SU-DHL-6 (cell line): ENCODE results near the gene BTN2A1.
A peak's percentile ranks its signal among the peaks of the same experiment; 100 is the strongest.
"Not testable (repeated sequence)": the region's sequence is repeated elsewhere in the genome, so short reads cannot be mapped to it uniquely, and the experiment has no call there.

Experiments used
- H2AFZ ChIP-seq: fragments of 200-600 bp; sonication (generic); 2 replicates; pipeline ENCODE4 v1.6.1; 2014; ENCODE audit warnings: low read depth, mild to moderate bottlenecking, moderate library complexity, mixed read lengths, antibody characterized with exemption, low read length; ENCODE audit not compliant: severe bottlenecking
- H3F3A ChIP-seq: fragments of 200-600 bp; shearing (Covaris generic); 2 replicates; pipeline ENCODE4 v1.6.0; 2016; ENCODE audit warnings: antibody characterized with exemption, mild to moderate bottlenecking; ENCODE audit not compliant: insufficient read depth
- H3K27ac ChIP-seq: fragments of 200-600 bp; sonication (generic); 2 replicates; pipeline ENCODE4 v1.5.1; 2016; ENCODE audit warnings: low read depth, mild to moderate bottlenecking, low read length, moderate library complexity, mixed read lengths
- H3K27me3 ChIP-seq: fragments of 200-600 bp; sonication (generic), shearing (Covaris generic); 2 replicates; pipeline ENCODE4 v1.6.0; 2014; ENCODE audit warnings: mild to moderate bottlenecking, low read length
- H3K36me3 ChIP-seq: fragments of 200-600 bp; sonication (generic); 2 replicates; pipeline ENCODE4 v1.6.1; 2014; ENCODE audit warnings: mild to moderate bottlenecking, low read length, mixed read lengths
- H3K4me2 ChIP-seq: fragments of 300-600, 200-600 bp; shearing (Covaris generic), sonication (generic); 2 replicates; pipeline ENCODE4 v1.6.0; 2014; ENCODE audit warnings: low read length, low read depth, mild to moderate bottlenecking; ENCODE audit not compliant: poor library complexity, severe bottlenecking
- H3K4me3 ChIP-seq: fragments of 200-600 bp; sonication (generic); 2 replicates; pipeline ENCODE4 v1.5.1; 2014; ENCODE audit warnings: antibody characterized with exemption, low read length, mild to moderate bottlenecking, mixed read lengths; ENCODE audit not compliant: insufficient read depth, poor library complexity, severe bottlenecking
- H3K79me2 ChIP-seq: fragments of 200-600 bp; sonication (generic); 2 replicates; pipeline ENCODE4 v1.6.1; 2014; ENCODE audit warnings: mild to moderate bottlenecking, low read length, moderate library complexity; ENCODE audit not compliant: insufficient read depth
- H3K9ac ChIP-seq: fragments of 200-600 bp; sonication (generic); 2 replicates; pipeline ENCODE4 v1.7.0; 2014; ENCODE audit warnings: mild to moderate bottlenecking, low read length
- H3K9me2 ChIP-seq: fragments of 200-600 bp; sonication (generic); replicated peaks from 2 replicates; pipeline ENCODE4 v1.6.1; 2014; ENCODE audit warnings: low read length; ENCODE audit not compliant: insufficient read depth
- H3K9me3 ChIP-seq: fragments of 200-600 bp; sonication (generic); 2 replicates; pipeline ENCODE4 v1.6.1; 2014; ENCODE audit warnings: low read length, mixed read lengths; ENCODE audit not compliant: insufficient read depth
- H4K20me1 ChIP-seq: fragments of 200-600 bp; sonication (generic); 2 replicates; pipeline ENCODE4 v1.6.1; 2014; ENCODE audit warnings: low read depth, mild to moderate bottlenecking, antibody characterized with exemption, low read length, moderate library complexity, mixed read lengths
- EZH2phosphoT487 ChIP-seq: fragments of 200-600 bp; sonication (generic), shearing (Covaris generic); conservative IDR thresholded peaks from 2 replicates; pipeline ENCODE4 v1.6.1; 2018; ENCODE audit warnings: mild to moderate bottlenecking, antibody characterized with exemption, low read length, moderate library complexity, mixed read lengths
- TF ChIP-seq, protein P1 (sequence below): fragments of 200-600 bp; sonication (generic); IDR thresholded peaks from one replicate; pipeline ENCODE4 v1.5.1; 2017; ENCODE audit warnings: antibody characterized with exemption, mild to moderate bottlenecking, low read length, moderate library complexity; ENCODE audit not compliant: insufficient read depth, poor library complexity, severe bottlenecking

Gene BTN2A1

DNA sequence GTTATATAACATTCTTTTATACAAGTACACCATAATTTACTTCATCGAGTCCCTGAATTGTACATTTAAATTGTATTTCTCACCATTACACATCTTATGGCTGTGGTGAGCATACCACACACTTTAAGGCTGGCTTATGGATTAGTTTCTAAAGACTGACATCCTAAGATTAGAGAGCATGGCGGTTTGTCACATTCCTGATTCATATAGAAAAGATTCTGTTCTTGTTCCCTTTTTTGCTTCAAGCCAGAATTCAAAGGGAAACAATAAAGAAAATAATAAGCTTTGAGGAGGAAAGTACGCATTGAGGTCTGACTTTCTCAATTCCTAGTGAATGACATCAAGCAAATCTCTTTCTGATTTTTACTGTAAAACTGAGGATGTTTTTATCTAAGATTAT, 44.9 kb downstream of the BTN2A1 start:
- TF ChIP-seq EZH2phosphoT487 = no peak
- TF ChIP-seq, protein P1, sequence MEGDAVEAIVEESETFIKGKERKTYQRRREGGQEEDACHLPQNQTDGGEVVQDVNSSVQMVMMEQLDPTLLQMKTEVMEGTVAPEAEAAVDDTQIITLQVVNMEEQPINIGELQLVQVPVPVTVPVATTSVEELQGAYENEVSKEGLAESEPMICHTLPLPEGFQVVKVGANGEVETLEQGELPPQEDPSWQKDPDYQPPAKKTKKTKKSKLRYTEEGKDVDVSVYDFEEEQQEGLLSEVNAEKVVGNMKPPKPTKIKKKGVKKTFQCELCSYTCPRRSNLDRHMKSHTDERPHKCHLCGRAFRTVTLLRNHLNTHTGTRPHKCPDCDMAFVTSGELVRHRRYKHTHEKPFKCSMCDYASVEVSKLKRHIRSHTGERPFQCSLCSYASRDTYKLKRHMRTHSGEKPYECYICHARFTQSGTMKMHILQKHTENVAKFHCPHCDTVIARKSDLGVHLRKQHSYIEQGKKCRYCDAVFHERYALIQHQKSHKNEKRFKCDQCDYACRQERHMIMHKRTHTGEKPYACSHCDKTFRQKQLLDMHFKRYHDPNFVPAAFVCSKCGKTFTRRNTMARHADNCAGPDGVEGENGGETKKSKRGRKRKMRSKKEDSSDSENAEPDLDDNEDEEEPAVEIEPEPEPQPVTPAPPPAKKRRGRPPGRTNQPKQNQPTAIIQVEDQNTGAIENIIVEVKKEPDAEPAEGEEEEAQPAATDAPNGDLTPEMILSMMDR = no peak
- H3K9me3 ChIP-seq = no peaks in the 10 kb centered on the region
- H3K4me3 ChIP-seq = no peak overlapping the region
- peaks cover 5% of the 10 kb centered on the region; the same call in 1 of the 2 replicates for H3F3A ChIP-seq
- H3K27me3 ChIP-seq = no peaks in the 10 kb centered on the region
- no peaks in the 10 kb centered on the region for H3K9me2 ChIP-seq
- H3K27ac ChIP-seq = peak overlapping the region; percentile 66
- H3K4me2 ChIP-seq = peak overlapping the region; percentile 58
- no peaks in the 10 kb centered on the region for H4K20me1 ChIP-seq
- peak overlapping the region; percentile 36 for H3K9ac ChIP-seq
- no peaks in the 10 kb centered on the region for H3K79me2 ChIP-seq
- no peaks in the 10 kb centered on the region for H3K36me3 ChIP-seq
- peak overlapping the region; percentile 42 for H2AFZ ChIP-seq

DNA sequence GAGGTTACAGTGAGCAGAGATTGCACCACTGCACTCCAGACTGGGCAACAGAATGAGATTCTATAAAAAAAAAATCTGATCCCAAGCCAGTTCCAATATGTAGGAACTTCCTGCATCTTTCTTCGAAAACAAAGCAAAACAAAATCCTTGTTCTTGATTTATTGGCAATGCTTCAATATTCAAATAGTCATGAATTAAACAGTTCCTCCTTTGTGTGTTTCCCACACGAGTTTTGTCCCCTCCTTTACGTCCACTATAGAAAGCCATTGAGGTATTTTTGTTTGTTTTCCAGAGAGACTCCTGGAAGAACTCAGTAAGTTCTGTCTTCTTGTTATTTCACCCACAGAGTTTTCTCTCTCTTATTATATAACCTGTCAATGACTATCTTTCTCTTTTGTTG, 49.9 kb downstream of the BTN2A1 start:
- TF ChIP-seq EZH2phosphoT487 = no peak
- TF ChIP-seq, protein P1 = no peak
- H3K36me3 ChIP-seq = no peaks in the 10 kb centered on the region
- H3K4me3 ChIP-seq = no peak overlapping the region
- H3K9me3 ChIP-seq = no peaks in the 10 kb centered on the region
- no peak overlapping the region for H3K27ac ChIP-seq
- H3F3A ChIP-seq = no peaks in the 10 kb centered on the region
- no peak overlapping the region for H3K9ac ChIP-seq
- no peaks in the 10 kb centered on the region for H3K79me2 ChIP-seq
- no peaks in the 10 kb centered on the region for H4K20me1 ChIP-seq
- H3K4me2 ChIP-seq = no peak overlapping the region
- H2AFZ ChIP-seq = no peak overlapping the region
- no peaks in the 10 kb centered on the region for H3K9me2 ChIP-seq
- H3K27me3 ChIP-seq = no peaks in the 10 kb centered on the region

DNA sequence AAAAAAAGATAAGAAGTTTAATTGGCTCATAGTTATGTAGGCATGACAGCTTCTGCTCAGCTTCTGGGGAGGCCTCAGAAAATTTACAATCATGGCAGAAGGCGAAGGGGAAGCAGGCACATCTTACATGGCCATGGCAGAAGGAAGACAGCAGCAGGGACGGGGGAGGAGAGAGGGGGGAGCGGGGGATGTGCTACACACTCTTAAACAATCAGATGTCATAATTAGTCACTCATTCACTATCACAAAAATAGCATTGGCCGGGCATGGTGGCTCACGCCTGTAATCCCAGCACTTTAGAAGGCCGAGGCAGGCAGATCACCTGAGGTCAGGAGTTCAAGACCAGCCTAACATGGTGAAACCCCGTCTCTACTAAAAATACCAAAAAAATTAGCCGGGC, 53.3 kb downstream of the BTN2A1 start:
- not testable (repeated sequence) for H3K27me3 ChIP-seq, H3K9ac ChIP-seq, H3F3A ChIP-seq, H3K27ac ChIP-seq, H3K9me2 ChIP-seq, H4K20me1 ChIP-seq, H2AFZ ChIP-seq, H3K9me3 ChIP-seq, H3K4me2 ChIP-seq, H3K4me3 ChIP-seq, H3K36me3 ChIP-seq, H3K79me2 ChIP-seq

DNA sequence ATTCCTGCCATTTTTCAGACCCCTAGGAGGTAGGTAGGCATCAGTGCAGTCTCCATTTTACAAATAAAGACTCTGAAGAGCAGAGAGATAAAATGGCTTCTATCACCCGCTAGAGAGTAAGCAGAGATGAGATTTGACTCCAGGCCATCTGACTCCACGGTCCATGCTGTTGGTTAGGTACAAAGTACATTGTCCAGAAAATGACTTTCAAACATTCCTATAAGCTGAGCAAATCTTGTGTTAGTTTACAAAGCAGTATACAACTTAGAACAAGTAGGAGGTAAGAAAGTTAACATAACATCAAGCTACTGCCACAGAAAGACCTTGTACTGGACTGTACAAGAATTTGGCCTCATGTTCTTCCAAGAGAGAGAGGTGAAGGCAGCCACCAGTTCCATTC, 57.2 kb downstream of the BTN2A1 start:
- Histone ChIP-seq H3K4me3 (no peak overlapping the region), H3K9me3 (no peaks in the 10 kb centered on the region), H4K20me1 (no peaks in the 10 kb centered on the region), H3K36me3 (no peaks in the 10 kb centered on the region), H3F3A (no peaks in the 10 kb centered on the region), H3K27me3 (no peaks in the 10 kb centered on the region), H3K9me2 (no peaks in the 10 kb centered on the region), H3K4me2 (no peak overlapping the region), H3K27ac (no peak overlapping the region), H3K9ac (no peak overlapping the region), H3K79me2 (no peaks in the 10 kb centered on the region), H2AFZ (no peak overlapping the region)
- no peak for TF ChIP-seq EZH2phosphoT487
- TF ChIP-seq, protein P1 = no peak
